ENCODE data around the gene IFNAR1.

IFNAR1 gene

GRCh38 chr21:33387294-33387693, 62.5 kb downstream of the IFNAR1 start:
- no peak for DNase-seq (ENCODE audit: low read depth in 2 of 2)
- no peak for TF ChIP-seq CTCF (IDR thresholded peaks at IDR 0.05; ENCODE audit: low read depth, low read length)
- no peak overlapping the region for H3K4me3 ChIP-seq (replicated peaks in 1 of 2; ENCODE audit: low read depth in 2 of 2, low read length in 2 of 2)

GRCh38 chr21:33388188-33388587, 63.4 kb downstream of the IFNAR1 start:
- TF ChIP-seq CTCF (IDR thresholded peaks at IDR 0.05; ENCODE audit: low read depth, low read length) = no peak
- DNase-seq (ENCODE audit: low read depth in 2 of 2) = no peak
- no peak overlapping the region for H3K4me3 ChIP-seq (replicated peaks in 1 of 2; ENCODE audit: low read depth in 2 of 2, low read length in 2 of 2)

- DNase-seq (ENCODE audit: low read depth in 2 of 2) = no peak
- H3K4me3 ChIP-seq (replicated peaks in 1 of 2; ENCODE audit: low read depth in 2 of 2, low read length in 2 of 2) = no peak overlapping the region
- TF ChIP-seq CTCF (IDR thresholded peaks at IDR 0.05; ENCODE audit: low read depth, low read length) = no peak
Measured at GRCh38 chr21:33390479-33390878, 65.7 kb downstream of the IFNAR1 start.

- TF ChIP-seq CTCF (IDR thresholded peaks at IDR 0.05; ENCODE audit: low read depth, low read length) = no peak
- DNase-seq (ENCODE audit: low read depth in 2 of 2) = no peak
- no peak overlapping the region for H3K4me3 ChIP-seq (replicated peaks in 1 of 2; ENCODE audit: low read depth in 2 of 2, low read length in 2 of 2)
Measured at GRCh38 chr21:33391656-33392055, 66.9 kb downstream of the IFNAR1 start.

- no peak for TF ChIP-seq CTCF (IDR thresholded peaks at IDR 0.05; ENCODE audit: low read depth, low read length)
- no peak for DNase-seq (ENCODE audit: low read depth in 2 of 2)
- no peak overlapping the region for H3K4me3 ChIP-seq (replicated peaks in 1 of 2; ENCODE audit: low read depth in 2 of 2, low read length in 2 of 2)
Measured at GRCh38 chr21:33392284-33392985, 67.7 kb downstream of the IFNAR1 start.

GRCh38 chr21:33393348-33393747, 68.6 kb downstream of the IFNAR1 start:
- DNase-seq (ENCODE audit: low read depth in 2 of 2) = no peak
- no peak for TF ChIP-seq CTCF (IDR thresholded peaks at IDR 0.05; ENCODE audit: low read depth, low read length)
- H3K4me3 ChIP-seq (replicated peaks in 1 of 2; ENCODE audit: low read depth in 2 of 2, low read length in 2 of 2) = no peak overlapping the region

- DNase-seq (ENCODE audit: low read depth in 2 of 2) = no peak
- TF ChIP-seq CTCF (IDR thresholded peaks at IDR 0.05; ENCODE audit: low read depth, low read length) = no peak
Measured at GRCh38 chr21:33394260-33394659, 69.5 kb downstream of the IFNAR1 start.

More at GRCh38 chr21:33394260-33394659, 69.5 kb downstream of the IFNAR1 start:
- H3K4me3 ChIP-seq (replicated peaks in 1 of 2; ENCODE audit: low read depth in 2 of 2, low read length in 2 of 2) = no peak overlapping the region

All from cardiac fibroblast (primary cell).